ENCODE results near the gene BCL2.

DNA sequence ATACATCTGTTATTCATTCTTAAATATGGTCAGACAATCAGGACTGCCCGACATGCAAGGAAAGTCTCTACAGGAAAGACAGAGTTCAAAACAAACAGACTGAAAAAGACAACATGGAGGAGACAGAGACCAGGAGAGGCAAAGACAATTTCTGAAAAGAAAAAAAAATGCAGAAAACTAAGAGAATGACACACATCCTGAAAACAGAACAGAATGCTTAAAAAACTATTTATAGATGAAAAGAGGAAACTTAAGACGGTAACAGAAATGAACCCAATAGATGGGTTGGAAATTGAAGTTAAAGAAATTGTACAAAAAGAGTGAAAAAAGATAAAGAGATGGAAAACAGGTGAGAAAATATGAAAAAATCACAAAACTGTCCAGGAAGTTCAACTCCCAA, 95.7 kb downstream of the BCL2 start:
- TF ChIP-seq POLR2AphosphoS5 (IDR thresholded peaks at IDR 0.05; ENCODE audit: low read depth, low read length) (no peak), POLR2A (IDR thresholded peaks at IDR 0.05; ENCODE audit: low read depth, low read length) (no peak), TAF1 (IDR thresholded peaks at IDR 0.05; ENCODE audit: borderline replicate concordance, low read depth, low read length) (no peak)

Data from GM12892 (cell line).